ENCODE results near the gene AGXT.

AGXT gene

DNA sequence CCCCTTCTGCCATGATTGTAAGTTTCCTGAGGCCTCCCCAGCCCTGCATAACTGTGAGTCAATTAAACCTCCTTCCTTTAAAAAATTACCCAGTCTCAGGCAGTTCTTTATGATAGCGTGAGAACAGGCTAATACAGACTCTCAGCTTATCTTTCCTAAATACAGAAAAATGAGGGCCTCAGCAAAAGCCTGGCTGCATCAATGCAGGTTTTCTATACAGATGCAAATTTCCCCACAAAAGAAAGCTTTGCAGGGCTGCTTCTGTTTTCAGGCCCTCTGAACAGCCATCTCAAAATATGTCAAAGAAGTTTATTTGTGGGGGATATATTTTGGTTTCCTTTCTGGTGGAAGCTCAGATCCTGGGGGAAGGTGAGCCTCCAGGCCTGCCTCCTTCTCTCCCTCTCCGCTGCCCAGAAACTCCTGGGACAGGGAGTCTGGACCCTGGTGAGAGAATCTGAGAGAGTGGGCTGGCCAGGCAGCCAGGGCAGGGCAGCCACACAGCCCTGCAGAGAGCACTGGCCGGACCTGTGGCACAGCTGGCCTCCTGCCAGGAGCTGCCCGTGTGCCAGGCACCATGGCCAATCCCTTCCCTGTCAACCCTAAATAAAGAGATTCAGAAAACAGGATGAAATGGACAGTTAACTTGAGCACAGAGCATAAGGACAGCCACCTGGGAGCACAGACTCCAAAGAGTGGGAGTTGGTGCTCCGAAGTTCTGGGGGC, 21.6 kb upstream of the AGXT start:
- H3K27ac ChIP-seq: 0 out of 2 replicates have a peak overlapping the region, but pooled peaks have one; percentile 14
- TF ChIP-seq, protein P1, sequence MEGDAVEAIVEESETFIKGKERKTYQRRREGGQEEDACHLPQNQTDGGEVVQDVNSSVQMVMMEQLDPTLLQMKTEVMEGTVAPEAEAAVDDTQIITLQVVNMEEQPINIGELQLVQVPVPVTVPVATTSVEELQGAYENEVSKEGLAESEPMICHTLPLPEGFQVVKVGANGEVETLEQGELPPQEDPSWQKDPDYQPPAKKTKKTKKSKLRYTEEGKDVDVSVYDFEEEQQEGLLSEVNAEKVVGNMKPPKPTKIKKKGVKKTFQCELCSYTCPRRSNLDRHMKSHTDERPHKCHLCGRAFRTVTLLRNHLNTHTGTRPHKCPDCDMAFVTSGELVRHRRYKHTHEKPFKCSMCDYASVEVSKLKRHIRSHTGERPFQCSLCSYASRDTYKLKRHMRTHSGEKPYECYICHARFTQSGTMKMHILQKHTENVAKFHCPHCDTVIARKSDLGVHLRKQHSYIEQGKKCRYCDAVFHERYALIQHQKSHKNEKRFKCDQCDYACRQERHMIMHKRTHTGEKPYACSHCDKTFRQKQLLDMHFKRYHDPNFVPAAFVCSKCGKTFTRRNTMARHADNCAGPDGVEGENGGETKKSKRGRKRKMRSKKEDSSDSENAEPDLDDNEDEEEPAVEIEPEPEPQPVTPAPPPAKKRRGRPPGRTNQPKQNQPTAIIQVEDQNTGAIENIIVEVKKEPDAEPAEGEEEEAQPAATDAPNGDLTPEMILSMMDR (conservative IDR thresholded peaks at IDR 0.05): no peak

DNA sequence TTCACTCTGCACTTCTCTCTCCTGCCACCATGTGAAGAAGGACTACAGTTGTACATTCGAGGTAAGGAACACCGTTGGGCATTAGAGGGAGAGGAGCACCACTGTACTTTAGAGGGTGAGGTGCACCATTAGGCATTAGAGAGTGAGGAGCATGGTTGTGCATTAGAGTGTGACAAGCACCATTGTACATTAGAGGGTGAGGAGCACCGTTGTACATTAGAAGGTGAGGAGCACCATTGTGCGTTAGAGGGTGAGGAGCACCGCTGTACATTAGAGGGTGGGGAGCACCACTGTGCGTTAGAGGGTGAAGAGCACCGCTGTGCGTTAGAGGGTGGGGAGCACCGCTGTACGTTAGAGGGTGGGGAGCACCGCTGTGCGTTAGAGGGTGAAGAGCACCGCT, 20.8 kb upstream of the AGXT start:
- TF ChIP-seq, protein P1 (conservative IDR thresholded peaks at IDR 0.05): no peak
- H3K27ac ChIP-seq: no peak overlapping the region

DNA sequence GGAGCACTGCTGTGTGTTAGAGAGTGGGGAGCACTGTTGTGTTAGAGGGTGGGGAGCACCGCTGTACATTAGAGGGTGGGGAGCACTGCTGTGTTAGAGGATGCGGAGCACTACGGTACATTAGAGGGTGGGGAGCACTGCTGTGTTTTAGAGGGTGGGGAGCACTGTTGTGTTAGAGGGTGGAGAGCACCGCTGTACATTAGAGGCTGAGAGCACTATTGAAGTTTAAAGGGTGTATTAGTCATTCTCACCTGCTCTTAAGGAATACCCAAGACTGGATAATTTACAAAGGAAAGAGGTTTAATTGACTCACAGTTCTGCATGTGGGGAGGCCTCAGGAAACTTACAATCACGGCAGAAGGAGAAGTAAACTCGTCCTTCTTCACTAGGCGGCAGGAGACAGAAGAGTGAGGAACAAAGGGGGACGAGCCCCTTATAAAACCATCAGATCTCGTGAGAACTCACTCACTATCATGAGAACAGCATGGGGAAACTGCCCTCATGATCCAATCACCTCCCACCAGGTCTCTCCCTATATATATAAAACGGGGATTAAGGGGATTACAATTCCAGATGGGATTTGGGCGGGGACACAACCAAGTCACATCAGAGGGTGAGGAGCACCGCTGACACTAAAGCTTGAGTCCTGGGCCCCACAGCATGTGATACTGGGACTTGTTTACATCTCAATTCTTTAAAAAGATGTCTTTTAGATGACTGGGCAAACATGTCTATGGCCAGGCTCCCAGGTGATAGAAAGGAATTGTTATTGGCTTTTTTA, 19.5 kb upstream of the AGXT start:
- TF ChIP-seq, protein P1 (conservative IDR thresholded peaks at IDR 0.05): no peak
- H3K27ac ChIP-seq: no peak overlapping the region

DNA sequence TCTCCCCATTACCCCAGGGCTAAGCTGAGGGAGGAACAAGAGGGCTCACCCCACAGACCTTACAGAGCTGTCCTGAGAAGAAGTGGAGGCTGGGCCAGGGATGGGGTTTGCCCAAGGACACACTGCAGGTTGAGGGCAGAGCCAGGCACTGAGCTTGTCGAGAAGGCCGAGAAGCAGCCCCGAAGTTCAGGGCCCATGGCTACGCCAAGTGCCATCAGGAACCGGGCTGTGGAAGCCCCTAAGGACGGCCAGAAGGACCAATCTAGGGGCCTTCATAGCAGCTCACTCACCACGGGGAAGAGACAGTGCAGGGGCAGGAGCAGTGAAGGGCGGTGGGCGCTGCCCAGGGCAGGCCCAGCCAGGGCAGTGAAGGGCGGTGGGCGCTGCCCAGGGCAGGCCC, 18.6 kb upstream of the AGXT start:
- H3K27ac ChIP-seq: no peak overlapping the region
- TF ChIP-seq, protein P1 (conservative IDR thresholded peaks at IDR 0.05): no peak

DNA sequence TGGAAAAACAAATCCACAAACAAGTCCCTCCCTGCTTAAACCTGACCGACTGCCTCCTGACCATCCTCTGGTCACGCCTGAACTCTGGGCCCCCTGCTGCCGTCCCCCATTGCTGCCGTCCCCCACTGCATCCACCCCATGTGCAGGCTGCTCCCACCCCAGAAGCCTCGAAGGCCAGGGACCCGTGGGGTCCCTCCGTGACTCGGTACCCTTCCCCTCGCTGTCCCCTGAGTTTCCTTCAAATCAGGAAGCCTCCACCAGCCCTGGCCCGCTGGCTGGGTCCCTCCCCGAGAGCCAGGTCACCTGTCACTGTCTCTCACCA, 17.9 kb upstream of the AGXT start:
- H3K27ac ChIP-seq: no peak overlapping the region
- TF ChIP-seq, protein P1 (conservative IDR thresholded peaks at IDR 0.05): no peak

DNA sequence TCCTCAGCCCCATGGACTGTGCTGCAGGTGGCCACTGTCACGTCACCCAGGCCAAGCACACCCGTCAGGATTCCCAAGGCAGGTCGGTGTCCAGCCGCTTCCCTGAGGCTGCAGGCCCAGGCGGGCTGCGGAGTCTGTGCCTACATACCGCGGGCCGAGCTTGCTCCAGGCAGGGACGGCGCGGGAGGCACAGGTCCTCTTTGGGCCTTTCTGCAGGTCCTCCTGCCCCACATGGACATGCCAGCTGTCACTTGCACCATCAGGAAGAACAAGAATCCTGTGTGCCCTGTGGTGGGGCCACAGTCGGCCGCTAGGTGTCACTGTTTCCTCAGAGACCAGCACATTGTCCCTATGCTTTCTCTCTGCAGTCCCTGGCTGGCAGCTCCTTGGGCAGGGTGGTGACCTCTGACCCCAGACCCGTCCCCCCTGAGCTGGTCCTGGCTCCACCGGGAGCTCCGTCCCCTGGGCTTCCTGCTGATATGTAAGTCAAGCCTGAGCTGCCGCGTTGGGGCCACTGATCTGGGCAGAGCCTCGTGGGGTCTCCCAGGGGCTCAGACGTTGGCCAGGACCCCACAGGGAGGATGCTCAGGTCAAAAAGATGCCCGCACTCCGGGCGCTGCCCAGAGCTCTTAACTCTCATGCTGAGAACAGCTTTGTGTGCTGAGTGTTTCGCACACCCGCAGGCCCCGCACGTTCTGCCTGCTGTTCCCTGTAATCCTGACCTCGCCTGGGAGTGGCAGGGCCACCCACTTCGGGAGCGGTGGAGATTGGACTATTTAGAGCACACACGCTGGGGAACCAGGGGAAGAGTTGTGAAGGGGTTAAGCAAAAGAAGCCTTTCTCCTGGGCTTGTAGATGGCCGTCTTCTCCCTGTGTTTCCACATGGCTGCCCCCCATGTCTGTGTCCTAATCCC, 17.3 kb upstream of the AGXT start:
- TF ChIP-seq, protein P1 (conservative IDR thresholded peaks at IDR 0.05): peak; percentile 96
- no peak overlapping the region for H3K27ac ChIP-seq

Data from VCaP (cell line).